Kidney epithelial cell (primary cell): Measurements from ENCODE around the gene SLC26A11. TPM values are rescaled to one million over a fixed set of nuclear protein-coding genes. Genes with fewer than 3 reads are reported as not detected.

Source experiments
- DNase-seq: peaks from one replicate; pipeline ENCODE4 v3.0.0-alpha.2; 2010; ENCODE audit warnings: low read depth
- H3K27me3 ChIP-seq: 2 replicates; pipeline ENCODE4 v1.6.0; 2011; ENCODE audit warnings: low read length; ENCODE audit not compliant: control insufficient read depth, insufficient read depth
- H3K36me3 ChIP-seq: 2 replicates; pipeline ENCODE4 v1.5.1; 2011; ENCODE audit warnings: low read length; ENCODE audit not compliant: control insufficient read depth, insufficient read depth
- H3K4me3 ChIP-seq: 2 replicates; pipeline ENCODE4 v1.5.1; 2011; ENCODE audit warnings: low read depth, mild to moderate bottlenecking, control low read depth, low read length
- total RNA-seq: library from RNA; depleted of rRNA; stranded (reverse); fragments of >200 nt; gene quantifications from 2 replicates; pipeline ENCODE4 v1.2.3, GENCODE V29; 2015
- TF ChIP-seq, protein P1 (sequence below): IDR thresholded peaks from 2 replicates; pipeline ENCODE4 v1.5.1; 2011; ENCODE audit warnings: mild to moderate bottlenecking, moderate library complexity, low read length, control low read depth, inconsistent platforms; ENCODE audit not compliant: insufficient read depth, poor library complexity, severe bottlenecking

Gene SLC26A11
- total RNA-seq, 1 donor from 2014 or later, result 19.1 TPM

GRCh38 chr17:80183581-80184422 lies 36.4 kb upstream of the SLC26A11 start:
- no peak for DNase-seq
- H3K36me3 ChIP-seq, result no peaks in the 10 kb centered on the region
- TF ChIP-seq, protein P1, sequence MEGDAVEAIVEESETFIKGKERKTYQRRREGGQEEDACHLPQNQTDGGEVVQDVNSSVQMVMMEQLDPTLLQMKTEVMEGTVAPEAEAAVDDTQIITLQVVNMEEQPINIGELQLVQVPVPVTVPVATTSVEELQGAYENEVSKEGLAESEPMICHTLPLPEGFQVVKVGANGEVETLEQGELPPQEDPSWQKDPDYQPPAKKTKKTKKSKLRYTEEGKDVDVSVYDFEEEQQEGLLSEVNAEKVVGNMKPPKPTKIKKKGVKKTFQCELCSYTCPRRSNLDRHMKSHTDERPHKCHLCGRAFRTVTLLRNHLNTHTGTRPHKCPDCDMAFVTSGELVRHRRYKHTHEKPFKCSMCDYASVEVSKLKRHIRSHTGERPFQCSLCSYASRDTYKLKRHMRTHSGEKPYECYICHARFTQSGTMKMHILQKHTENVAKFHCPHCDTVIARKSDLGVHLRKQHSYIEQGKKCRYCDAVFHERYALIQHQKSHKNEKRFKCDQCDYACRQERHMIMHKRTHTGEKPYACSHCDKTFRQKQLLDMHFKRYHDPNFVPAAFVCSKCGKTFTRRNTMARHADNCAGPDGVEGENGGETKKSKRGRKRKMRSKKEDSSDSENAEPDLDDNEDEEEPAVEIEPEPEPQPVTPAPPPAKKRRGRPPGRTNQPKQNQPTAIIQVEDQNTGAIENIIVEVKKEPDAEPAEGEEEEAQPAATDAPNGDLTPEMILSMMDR, result no peak
- peaks cover 13% of the 10 kb centered on the region for H3K27me3 ChIP-seq
- H3K4me3 ChIP-seq, result no peak overlapping the region

DNA sequence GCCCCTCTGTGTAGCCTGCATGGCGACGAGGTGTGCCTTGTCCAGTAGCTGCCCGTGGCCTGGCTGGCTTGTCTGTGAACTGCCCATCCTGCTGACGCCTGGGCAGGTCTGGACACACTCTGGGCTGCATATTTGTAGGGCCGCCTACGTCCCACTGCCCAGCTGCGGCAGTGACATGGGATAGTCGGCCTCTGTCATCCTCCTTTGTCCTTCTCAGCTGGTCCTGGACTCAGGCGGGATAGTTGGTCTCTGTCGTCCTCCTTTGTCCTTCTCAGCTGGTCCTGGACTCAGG lies 35.9 kb upstream of the SLC26A11 start:
- H3K4me3 ChIP-seq, result no peak overlapping the region
- peaks cover 16% of the 10 kb centered on the region for H3K27me3 ChIP-seq
- H3K36me3 ChIP-seq, result no peaks in the 10 kb centered on the region
- TF ChIP-seq, protein P1, result no peak
- DNase-seq, result no peak

GRCh38 chr17:80185968-80186367 lies 34.3 kb upstream of the SLC26A11 start:
- TF ChIP-seq, protein P1, result no peak
- no peak for DNase-seq
- Histone ChIP-seq H3K4me3 (no peak overlapping the region), H3K36me3 (no peaks in the 10 kb centered on the region), H3K27me3 (peaks cover 17% of the 10 kb centered on the region)

DNA sequence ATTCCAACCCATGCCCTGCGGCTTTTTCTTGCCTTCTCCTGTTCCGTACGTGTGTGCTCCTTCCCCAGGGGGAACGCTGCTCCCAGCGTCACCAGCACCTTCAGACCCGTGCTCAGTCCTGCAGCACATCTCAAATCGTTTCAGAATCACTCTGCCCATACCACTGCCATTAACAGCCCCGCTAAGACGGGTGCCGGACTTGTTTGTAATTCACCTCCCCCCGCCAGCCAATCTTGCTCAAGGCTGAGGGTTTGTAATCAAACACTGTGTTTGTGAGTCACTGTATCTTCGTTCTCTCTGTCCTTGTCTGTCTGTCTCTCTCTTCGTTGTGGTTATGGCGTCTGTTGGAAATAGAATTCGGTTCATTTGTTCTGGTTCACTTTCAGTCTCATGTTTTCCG lies 33.1 kb upstream of the SLC26A11 start:
- DNase-seq, result no peak
- H3K4me3 ChIP-seq, result no peak overlapping the region
- TF ChIP-seq, protein P1, result no peak

DNA sequence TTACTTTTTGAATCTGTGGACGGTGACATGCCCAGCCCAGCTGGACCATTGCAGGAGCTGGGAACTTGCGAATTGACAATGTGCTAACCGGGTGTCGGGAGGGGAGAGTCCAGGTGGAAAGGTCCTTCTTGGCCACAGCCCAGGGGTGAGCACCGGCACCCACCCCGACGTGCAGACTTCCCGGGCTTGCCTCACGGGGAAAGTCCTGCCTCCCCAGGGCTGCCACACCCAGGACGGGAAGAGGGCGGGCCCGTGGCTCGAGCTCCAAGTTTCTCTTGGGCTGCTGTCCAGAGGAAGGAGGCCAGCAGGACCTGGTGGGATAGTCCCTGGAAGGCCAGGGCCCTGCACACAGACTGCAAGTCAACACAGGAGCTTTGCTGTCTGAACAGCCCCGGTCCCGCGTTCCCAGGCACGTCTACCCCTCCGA lies 32.7 kb upstream of the SLC26A11 start:
- Histone ChIP-seq H3K27me3 (peaks cover 30% of the 10 kb centered on the region), H3K36me3 (no peaks in the 10 kb centered on the region), H3K4me3 (no peak overlapping the region)
- DNase-seq, result no peak
- TF ChIP-seq, protein P1, result no peak

More for the DNA sequence above, 33.1 kb upstream of the SLC26A11 start:
- Histone ChIP-seq H3K27me3 (peaks cover 26% of the 10 kb centered on the region), H3K36me3 (no peaks in the 10 kb centered on the region)

DNA sequence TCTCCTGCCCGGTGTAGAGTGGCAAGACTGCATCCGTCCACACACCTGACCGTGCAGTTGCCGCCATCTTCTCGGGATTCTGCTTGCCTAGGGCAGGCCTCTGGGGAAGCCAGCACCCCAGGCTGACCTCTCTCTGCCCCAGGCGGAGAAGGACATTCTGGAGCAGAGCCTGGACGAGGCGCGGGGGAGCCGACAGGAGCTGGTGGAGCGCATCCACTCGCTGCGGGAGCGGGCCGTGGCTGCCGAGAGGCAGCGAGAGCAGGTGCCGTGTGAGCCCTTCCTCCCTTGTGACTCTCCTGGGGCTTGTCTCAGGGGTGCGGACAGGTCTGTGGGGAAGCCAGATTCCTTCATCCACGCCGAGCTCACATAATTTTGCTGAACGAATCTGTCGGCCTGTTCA lies 30.6 kb upstream of the SLC26A11 start:
- TF ChIP-seq, protein P1, result no peak
- no peak for DNase-seq
- H3K36me3 ChIP-seq, result no peaks in the 10 kb centered on the region
- H3K4me3 ChIP-seq, result no peak overlapping the region
- peaks cover 28% of the 10 kb centered on the region for H3K27me3 ChIP-seq
